GM21529 (cell line): ENCODE measurements around the gene SIK2.
A peak's percentile ranks its signal among the peaks of the same experiment; 100 is the strongest.
"Not testable (repeated sequence)": the region's sequence is repeated elsewhere in the genome, so short reads cannot be mapped to it uniquely, and the experiment has no call there.

ENCODE experiments used
- ATAC-seq: cut with Tn5 transposase; IDR thresholded peaks from one replicate; pipeline ENCODE4 v1.9.1; 2021; ENCODE audit not compliant: unreplicated experiment

The SIK2 gene

GRCh38 chr11:111748035-111748804 is 146.0 kb downstream of the SIK2 start:
- ATAC-seq = no peak

- no peak for ATAC-seq
Measured at GRCh38 chr11:111749646-111750045, 147.4 kb downstream of the SIK2 start.

- ATAC-seq = no peak
Measured at GRCh38 chr11:111756097-111756496, 153.8 kb downstream of the SIK2 start.

- ATAC-seq = no peak
Measured at GRCh38 chr11:111759376-111759775, 157.1 kb downstream of the SIK2 start.

GRCh38 chr11:111759778-111760407 is 157.6 kb downstream of the SIK2 start:
- no peak for ATAC-seq

GRCh38 chr11:111761036-111761435 is 158.8 kb downstream of the SIK2 start:
- ATAC-seq = no peak

- no peak for ATAC-seq
Measured at GRCh38 chr11:111762526-111762925, 160.3 kb downstream of the SIK2 start.

GRCh38 chr11:111762981-111763643 is 160.9 kb downstream of the SIK2 start:
- no peak for ATAC-seq

GRCh38 chr11:111764621-111765020 is 162.4 kb downstream of the SIK2 start:
- no peak for ATAC-seq

- ATAC-seq = peak; percentile 39
Measured at GRCh38 chr11:111765320-111765983, 163.2 kb downstream of the SIK2 start.

- peak; percentile 89 for ATAC-seq
Measured at GRCh38 chr11:111765984-111766833, 164.0 kb downstream of the SIK2 start, which contains the start of gene PPP2R1B. Gene PPP2R1B, minus strand, starts transcription at chr11:111766389. Its CDS starts 28 bp downstream, at chr11:111766361.

GRCh38 chr11:111766834-111767142 is 164.5 kb downstream of the SIK2 start:
- ATAC-seq = no peak

- no peak for ATAC-seq
Measured at GRCh38 chr11:111770581-111771134, 168.4 kb downstream of the SIK2 start.

- not testable (repeated sequence) for ATAC-seq
Measured at GRCh38 chr11:111771205-111771604, 169.0 kb downstream of the SIK2 start.

GRCh38 chr11:111772535-111772934 is 170.3 kb downstream of the SIK2 start:
- no peak for ATAC-seq

- no peak for ATAC-seq
Measured at GRCh38 chr11:111774955-111775710, 172.9 kb downstream of the SIK2 start.

GRCh38 chr11:111776398-111777093 is 174.3 kb downstream of the SIK2 start:
- ATAC-seq = peak; percentile 97

- peak; percentile 56 for ATAC-seq
Measured at GRCh38 chr11:111777094-111778046, 175.1 kb downstream of the SIK2 start.
